ENCODE measurements around the gene ZNF598. TPM values are rescaled to one million over a fixed set of nuclear protein-coding genes. Genes with fewer than 3 reads are reported as not detected.

ZNF598 gene
- total RNA-seq, 1 experiment from 2014 or later, result 70.9 TPM

DNA sequence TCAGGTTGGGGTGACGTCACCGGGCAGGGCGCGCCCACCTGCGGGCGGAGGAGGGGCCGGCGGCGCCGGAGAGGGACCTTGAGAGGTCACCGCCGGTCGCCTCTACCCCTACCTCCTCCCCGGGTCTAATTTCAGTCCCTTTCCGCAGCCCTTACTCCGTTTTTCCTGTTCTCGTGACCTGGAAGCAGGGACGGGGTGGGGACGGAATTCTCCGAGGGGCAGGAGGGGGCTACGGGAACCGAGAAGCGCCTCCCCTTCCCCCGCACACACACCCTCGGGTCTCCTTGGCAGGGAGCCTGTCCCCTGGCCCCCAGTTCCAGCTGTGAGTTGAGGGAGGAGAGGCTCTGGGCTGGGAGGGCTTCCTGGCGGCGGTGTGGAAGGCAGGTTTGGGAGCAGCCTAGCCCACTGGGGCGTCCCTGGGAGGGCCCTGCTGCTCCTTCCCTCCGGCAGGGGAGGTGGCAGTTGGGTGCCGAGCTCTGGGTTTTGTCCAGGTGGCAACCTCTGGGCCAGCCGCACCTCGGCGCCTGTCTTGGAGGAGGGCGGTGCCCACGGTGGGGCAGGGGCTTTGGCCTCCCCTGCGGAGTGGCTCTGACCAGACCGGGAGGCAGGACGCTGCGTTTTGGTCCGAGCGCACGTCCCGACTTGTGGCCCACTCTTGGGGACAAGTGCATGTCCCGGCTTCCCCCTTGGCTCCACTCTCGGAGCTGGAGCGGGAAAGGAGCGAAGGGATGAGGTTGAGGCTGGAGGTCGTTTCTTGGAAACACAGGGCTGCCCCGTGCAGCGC lies 19.1 kb downstream of the ZNF598 start:
- Histone ChIP-seq H3K4me2 (ENCODE audit: insufficient read depth, insufficient read length, low read length) (peak overlapping the region; percentile 53), H4K20me1 (ENCODE audit: control insufficient read depth, insufficient read depth, insufficient read length) (peaks cover under 1% of the 10 kb centered on the region), H3K79me1 (ENCODE audit: insufficient read depth, low read depth, low read length, poor library complexity, severe bottlenecking) (no peaks in the 10 kb centered on the region), H3K4ac (ENCODE audit: low read depth, low read length) (no peak overlapping the region), H4K5ac (ENCODE audit: insufficient read length, low read depth, low read length) (no peak overlapping the region), H3K14ac (ENCODE audit: insufficient read depth, low read length) (peak overlapping the region; percentile 70), H3K79me2 (ENCODE audit: insufficient read depth, low read length) (no peaks in the 10 kb centered on the region), H2BK120ac (ENCODE audit: low read depth, low read length, poor library complexity, severe bottlenecking) (no peak overlapping the region), H3T11ph (ENCODE audit: low read length) (no peak overlapping the region), H2AFZ (ENCODE audit: low read length) (no peak overlapping the region), H3K9me3 (ENCODE audit: control insufficient read depth, low read depth, low read length) (no peaks in the 10 kb centered on the region), H2BK20ac (ENCODE audit: low read depth, low read length, poor library complexity, severe bottlenecking) (no peak overlapping the region), H2BK15ac (ENCODE audit: low read depth, low read length) (no peak overlapping the region; the same call in 1 of the 2 replicates), H4K8ac (replicated peaks; ENCODE audit: insufficient read length, low read depth, low read length) (no peak overlapping the region), H3K9ac (ENCODE audit: extremely low read depth, insufficient read length, low read length) (no peak overlapping the region), H3K23me2 (ENCODE audit: insufficient read length, low read depth, low read length, poor library complexity, severe bottlenecking) (peaks cover 18% of the 10 kb centered on the region), H3K4me1 (ENCODE audit: insufficient read depth, low read length) (no peaks in the 10 kb centered on the region; the same call in 1 of the 2 replicates), H2BK5ac (ENCODE audit: insufficient read length, low read length) (no peak overlapping the region), H2BK12ac (ENCODE audit: insufficient read length, low read depth, low read length) (no peak overlapping the region), H3K23ac (ENCODE audit: insufficient read length, low read depth, low read length) (no peak overlapping the region), H3K27ac (ENCODE audit: insufficient read length, low read depth, low read length) (no peak overlapping the region), H4K91ac (ENCODE audit: insufficient read length, low read depth, low read length) (no peak overlapping the region), H3K27me3 (ENCODE audit: insufficient read depth, low read length) (peaks cover 15% of the 10 kb centered on the region; the same call in 1 of the 2 replicates), H3K56ac (ENCODE audit: insufficient read length, low read depth, low read length) (no peak overlapping the region), H3K18ac (ENCODE audit: insufficient read length, low read depth, low read length) (no peak overlapping the region), H2AK5ac (ENCODE audit: insufficient read length, low read length) (no peak overlapping the region)
- H3K27me3 Mint-ChIP-seq (ENCODE audit: low read depth), result peaks cover 42% of the 10 kb centered on the region
- peaks cover 0 to 16% (median 14%) of the 10 kb centered on the region in 3 experiments; a peak in 6 of 7 replicates for H3K36me3 Mint-ChIP-seq (ENCODE audit: insufficient read depth in 1 of 3, low read depth in 3 of 3)
- TF ChIP-seq, protein P1, sequence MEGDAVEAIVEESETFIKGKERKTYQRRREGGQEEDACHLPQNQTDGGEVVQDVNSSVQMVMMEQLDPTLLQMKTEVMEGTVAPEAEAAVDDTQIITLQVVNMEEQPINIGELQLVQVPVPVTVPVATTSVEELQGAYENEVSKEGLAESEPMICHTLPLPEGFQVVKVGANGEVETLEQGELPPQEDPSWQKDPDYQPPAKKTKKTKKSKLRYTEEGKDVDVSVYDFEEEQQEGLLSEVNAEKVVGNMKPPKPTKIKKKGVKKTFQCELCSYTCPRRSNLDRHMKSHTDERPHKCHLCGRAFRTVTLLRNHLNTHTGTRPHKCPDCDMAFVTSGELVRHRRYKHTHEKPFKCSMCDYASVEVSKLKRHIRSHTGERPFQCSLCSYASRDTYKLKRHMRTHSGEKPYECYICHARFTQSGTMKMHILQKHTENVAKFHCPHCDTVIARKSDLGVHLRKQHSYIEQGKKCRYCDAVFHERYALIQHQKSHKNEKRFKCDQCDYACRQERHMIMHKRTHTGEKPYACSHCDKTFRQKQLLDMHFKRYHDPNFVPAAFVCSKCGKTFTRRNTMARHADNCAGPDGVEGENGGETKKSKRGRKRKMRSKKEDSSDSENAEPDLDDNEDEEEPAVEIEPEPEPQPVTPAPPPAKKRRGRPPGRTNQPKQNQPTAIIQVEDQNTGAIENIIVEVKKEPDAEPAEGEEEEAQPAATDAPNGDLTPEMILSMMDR (conservative IDR thresholded peaks at IDR 0.05), result no peak
- H3K9me3 Mint-ChIP-seq, result no peaks in the 10 kb centered on the region; a peak in 1 of 5 replicates
- H3K4me1 Mint-ChIP-seq, result peaks cover 16 to 20% of the 10 kb centered on the region in 2 experiments
- no CpG with 5 or more reads among the region's 50 CpGs for WGBS (ENCODE audit: extremely low coverage, insufficient read length, low lambda C conversion rate)
- H3K27ac Mint-ChIP-seq, result peak overlapping the region in 1 of 3 experiments; percentile 57; a peak in 1 of 7 replicates
- peak; percentile 86 for DNase-seq
- peak overlapping the region; percentile 66 to 84 for H3K4me3 Mint-ChIP-seq
